B cell (primary cell): ENCODE results near the gene OR14A16. TPM values are rescaled to one million over a fixed set of nuclear protein-coding genes. Genes with fewer than 3 reads are reported as not detected.

Experiments used
- ATAC-seq: fragments of 200-7000 bp; cut with Tn5 transposase; one replicate; pipeline ENCODE4 v1.10.0; 2021; ENCODE audit warnings: low read depth, mild to moderate bottlenecking, moderate number of reproducible peaks, moderate library complexity
- CTCF ChIA-PET: fragments of 350-600 bp; sonication (Branson Sonifier 250); formaldehyde crosslinking; loops from one replicate; lab custom pipeline; 2021; ENCODE audit warnings: antibody characterized with exemption, inconsistent platforms; lab: Charles Lee
- POLR2A ChIA-PET: fragments of 350-600 bp; sonication (Branson Sonifier 250); formaldehyde crosslinking; loops from one replicate; lab custom pipeline; 2021; ENCODE audit warnings: antibody characterized with exemption; lab: Charles Lee
- DNase-seq: peaks from one replicate; pipeline ENCODE4 v3.0.0; 2013
- H2AFZ ChIP-seq: 2 replicates; pipeline ENCODE4 v1.6.1; 2012; ENCODE audit warnings: mild to moderate bottlenecking, low read depth, low read length; ENCODE audit not compliant: insufficient read depth, poor library complexity, severe bottlenecking
- H3K27ac ChIP-seq, 2 donors: 1 replicate in 1 of 2; 2 replicates in 1 of 2; pipeline ENCODE4 v1.5.1; 2012 to 2013; ENCODE audit warnings: low read length in 2 of 2, mild to moderate bottlenecking in 2 of 2, moderate library complexity in 1 of 2
- H3K27me3 ChIP-seq, 4 experiments: fragments of 200-600 bp in 1 of 4; sonication (generic) in 1 of 4; replicated peaks in 1 of 4; 1 replicate in 2 of 4; 2 replicates in 2 of 4; pipeline versions ENCODE4 v1.6.1 to v1.7.0; 2013 to 2016; ENCODE audit warnings: low read length in 3 of 4, mild to moderate bottlenecking in 2 of 4, mixed read lengths in 1 of 4, moderate library complexity in 1 of 4; ENCODE audit not compliant: insufficient read depth in 4 of 4, control insufficient read depth in 3 of 4; ENCODE audit errors: control extremely low read depth in 1 of 4
- H3K36me3 ChIP-seq, 2 experiments: replicated peaks in 1 of 2; 1 replicate in 1 of 2; 2 replicates in 1 of 2; pipeline versions ENCODE4 v1.6.1 to v1.7.1; 2013; ENCODE audit warnings: low read length in 1 of 2; ENCODE audit not compliant: insufficient read depth in 2 of 2, control insufficient read depth in 1 of 2; ENCODE audit errors: control extremely low read depth in 1 of 2, extremely low read depth in 1 of 2
- H3K4me1 ChIP-seq, 2 donors: fragments of 200-600 bp in 1 of 2; sonication (generic) in 1 of 2; 1 replicate in 1 of 2; 2 replicates in 1 of 2; pipeline versions ENCODE4 v1.5.1 to v1.6.1; 2013 to 2017; ENCODE audit warnings: low read length in 2 of 2; ENCODE audit not compliant: control insufficient read depth in 2 of 2, insufficient read depth in 2 of 2
- H3K4me2 ChIP-seq: replicated peaks from 2 replicates; pipeline ENCODE3; 2012; ENCODE audit warnings: mild to moderate bottlenecking, low read depth, low read length; ENCODE audit not compliant: poor library complexity, severe bottlenecking
- H3K4me3 ChIP-seq, 5 experiments: fragments of 200-600 bp in 1 of 5; sonication (generic) in 1 of 5; 1 replicate in 3 of 5; 2 replicates in 2 of 5; pipeline versions ENCODE4 v1.5.1 to v1.7.0; 2011 to 2016; ENCODE audit warnings: low read length in 4 of 5, mild to moderate bottlenecking in 4 of 5, low read depth in 2 of 5, control low read depth in 1 of 5, moderate library complexity in 1 of 5; ENCODE audit not compliant: insufficient read depth in 1 of 5; ENCODE audit errors: control extremely low read depth in 1 of 5, extremely low read depth in 1 of 5
- H3K79me2 ChIP-seq: fragments of 200-600 bp; sonication (generic); one replicate; pipeline ENCODE4 v1.6.0; 2016; ENCODE audit warnings: low read length; ENCODE audit not compliant: control insufficient read depth, insufficient read depth
- H3K9ac ChIP-seq: fragments of 200-600 bp; sonication (generic); 2 replicates; pipeline ENCODE4 v1.6.1; 2017; ENCODE audit warnings: mild to moderate bottlenecking, low read length, moderate library complexity
- H3K9me3 ChIP-seq, 3 donors: one replicate each; pipeline versions ENCODE4 v1.6.1 to v1.7.1; 2013; ENCODE audit warnings: low read length in 2 of 3; ENCODE audit not compliant: control insufficient read depth in 2 of 3, insufficient read depth in 1 of 3; ENCODE audit errors: control extremely low read depth in 1 of 3
- H4K20me1 ChIP-seq: 2 replicates; pipeline ENCODE4 v1.6.0; 2012; ENCODE audit warnings: mild to moderate bottlenecking, low read length; ENCODE audit not compliant: insufficient read depth, control insufficient read depth, poor library complexity, severe bottlenecking
- H3K27ac Mint-ChIP-seq: one replicate; pipeline ENCODE4 v1.8.0; 2021; ENCODE audit warnings: mixed read lengths
- H3K27me3 Mint-ChIP-seq: one replicate; pipeline ENCODE4 v1.8.0; 2021; ENCODE audit warnings: mixed read lengths
- H3K4me1 Mint-ChIP-seq: one replicate; pipeline ENCODE4 v1.8.0; 2021; ENCODE audit warnings: mixed read lengths
- H3K4me3 Mint-ChIP-seq: one replicate; pipeline ENCODE4 v1.8.0; 2021; ENCODE audit warnings: mixed read lengths
- H3K9me3 Mint-ChIP-seq: one replicate; pipeline ENCODE4 v1.8.0; 2022; ENCODE audit warnings: mixed read lengths; ENCODE audit not compliant: insufficient read depth
- EZH2 ChIP-seq: IDR thresholded peaks from 2 replicates; pipeline ENCODE4 v1.6.1; 2012; ENCODE audit warnings: borderline replicate concordance, low read depth, mild to moderate bottlenecking, moderate library complexity, low read length; ENCODE audit not compliant: insufficient read depth, poor library complexity, severe bottlenecking
- WGBS: methylation state at CpG from one replicate; pipeline ENCODE4 v1.1.5; 2013; ENCODE audit warnings: missing lambda C conversion rate; ENCODE audit not compliant: insufficient coverage; 5-methylcytosine and 5-hydroxymethylcytosine counted together
- intact Hi-C: fragments of 100-400 bp; cut with micrococcal nuclease; formaldehyde crosslinking; loops from one replicate; pipeline ENCODE4 v1.10.0; 2022
- polyA plus RNA-seq: library from polyadenylated mRNA; depleted of rRNA; stranded (reverse); fragments of >200 nt; gene quantifications from 2 replicates; pipeline ENCODE4 v1.2.3, GENCODE V29; 2012
- total RNA-seq, 2 donors: library from RNA; stranded (reverse); fragments of 120-200 nt in 1 of 2; gene quantifications; 1 replicate in 1 of 2; 2 replicates in 1 of 2; pipeline versions ENCODE4 v1.2.3 to v1.2.4, GENCODE V29; 2013 to 2022
- TF ChIP-seq, protein P1 (sequence below): fragments of 200-600 bp; IDR thresholded peaks from one replicate; pipeline ENCODE4 v1.8.0; 2022; ENCODE audit warnings: antibody characterized with exemption, mild to moderate bottlenecking

The OR14A16 gene
- total and polyA plus RNA-seq, 2 donors (not counting 1 experiment from before 2014, with no cell fraction given) = not detected

DNA sequence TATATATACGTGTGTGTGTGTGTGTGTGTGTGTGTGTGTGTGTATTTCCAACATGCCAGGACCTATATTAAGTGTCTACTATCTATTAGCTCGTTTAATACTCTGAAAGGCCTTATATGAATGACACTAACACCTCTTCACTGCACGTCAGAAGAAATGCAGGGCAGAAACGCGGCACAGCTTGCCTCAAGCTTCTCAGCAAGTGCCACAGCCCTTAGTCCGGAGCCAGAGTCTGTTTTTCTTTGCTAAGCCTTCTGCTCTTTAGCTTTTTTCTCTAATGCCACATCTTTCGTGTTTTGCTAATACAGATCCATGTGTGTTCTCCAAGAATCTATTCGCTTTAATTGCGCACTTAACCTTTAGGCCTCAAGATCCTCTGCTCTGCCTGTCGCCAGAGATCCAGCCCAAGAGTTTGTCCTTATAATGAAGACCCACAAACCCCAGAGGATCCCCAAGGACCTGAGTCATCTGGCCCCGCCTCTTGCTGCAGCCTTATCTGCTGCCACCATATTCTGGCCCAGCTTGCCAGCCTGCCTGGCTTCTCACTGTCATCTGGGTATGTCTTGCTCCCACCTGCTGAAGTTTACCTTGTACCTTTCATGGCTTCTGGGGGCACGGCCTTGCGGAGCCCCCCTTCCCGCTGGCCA is 31.1 kb upstream of the OR14A16 start:
- Histone ChIP-seq H3K4me1 (peaks cover 4 to 8% of the 10 kb centered on the region in 2 donors), H2AFZ (no peak overlapping the region), H3K4me2 (no peak overlapping the region), H3K27ac (no peak overlapping the region), H3K9me3 (peaks cover 0 to 6% (median 0%) of the 10 kb centered on the region in 3 donors), H3K4me3 (no peak overlapping the region), H3K27me3 (peaks cover 0 to 7% (median 3%) of the 10 kb centered on the region in 4 experiments), H3K9ac (no peak overlapping the region), H3K79me2 (no peaks in the 10 kb centered on the region), H4K20me1 (no peaks in the 10 kb centered on the region), H3K36me3 (no peaks in the 10 kb centered on the region)
- no peak for TF ChIP-seq EZH2
- TF ChIP-seq, protein P1, sequence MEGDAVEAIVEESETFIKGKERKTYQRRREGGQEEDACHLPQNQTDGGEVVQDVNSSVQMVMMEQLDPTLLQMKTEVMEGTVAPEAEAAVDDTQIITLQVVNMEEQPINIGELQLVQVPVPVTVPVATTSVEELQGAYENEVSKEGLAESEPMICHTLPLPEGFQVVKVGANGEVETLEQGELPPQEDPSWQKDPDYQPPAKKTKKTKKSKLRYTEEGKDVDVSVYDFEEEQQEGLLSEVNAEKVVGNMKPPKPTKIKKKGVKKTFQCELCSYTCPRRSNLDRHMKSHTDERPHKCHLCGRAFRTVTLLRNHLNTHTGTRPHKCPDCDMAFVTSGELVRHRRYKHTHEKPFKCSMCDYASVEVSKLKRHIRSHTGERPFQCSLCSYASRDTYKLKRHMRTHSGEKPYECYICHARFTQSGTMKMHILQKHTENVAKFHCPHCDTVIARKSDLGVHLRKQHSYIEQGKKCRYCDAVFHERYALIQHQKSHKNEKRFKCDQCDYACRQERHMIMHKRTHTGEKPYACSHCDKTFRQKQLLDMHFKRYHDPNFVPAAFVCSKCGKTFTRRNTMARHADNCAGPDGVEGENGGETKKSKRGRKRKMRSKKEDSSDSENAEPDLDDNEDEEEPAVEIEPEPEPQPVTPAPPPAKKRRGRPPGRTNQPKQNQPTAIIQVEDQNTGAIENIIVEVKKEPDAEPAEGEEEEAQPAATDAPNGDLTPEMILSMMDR = no peak
- 83% methylated on average over 12 of the region's 14 CpGs for WGBS
- no peak overlapping the region for H3K27ac Mint-ChIP-seq
- ChIA-PET CTCF (no interaction called here), POLR2A (no interaction called here)
- intact Hi-C loops = no loop called here
- H3K9me3 Mint-ChIP-seq = no peaks in the 10 kb centered on the region
- ATAC-seq = no peak
- no peak overlapping the region for H3K4me3 Mint-ChIP-seq
- no peak for DNase-seq
- H3K27me3 Mint-ChIP-seq = peaks cover 34% of the 10 kb centered on the region
- peaks cover 14% of the 10 kb centered on the region for H3K4me1 Mint-ChIP-seq

DNA sequence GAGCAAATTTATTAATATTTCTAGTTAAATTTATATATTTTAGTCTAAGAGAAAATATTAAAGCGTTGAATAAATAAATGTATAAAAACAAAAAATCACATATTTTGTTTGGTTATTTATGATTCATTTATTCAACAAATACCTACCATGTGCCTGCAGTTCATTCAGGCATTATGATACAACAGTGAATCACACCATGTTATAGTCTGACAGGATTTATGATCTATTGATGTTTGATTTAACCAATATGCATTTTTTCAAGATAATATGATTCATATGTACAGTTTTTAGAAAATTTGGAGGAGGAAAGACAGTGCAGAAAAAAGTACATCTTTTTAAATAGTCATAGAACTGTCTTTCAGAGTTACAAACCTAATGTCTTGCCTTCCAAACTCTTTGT is 25.7 kb upstream of the OR14A16 start:
- H3K4me1 Mint-ChIP-seq = no peaks in the 10 kb centered on the region
- no peaks in the 10 kb centered on the region for H3K36me3 ChIP-seq
- TF ChIP-seq, protein P1 = no peak
- TF ChIP-seq EZH2 = no peak
- H2AFZ ChIP-seq = no peak overlapping the region
- no peaks in the 10 kb centered on the region for H3K9me3 Mint-ChIP-seq
- no CpG with 5 or more reads among the region's 1 CpG for WGBS
- DNase-seq (no peak), ATAC-seq (no peak)
- H3K9ac ChIP-seq = no peak overlapping the region
- POLR2A ChIA-PET = no interaction called here
- H3K4me1 ChIP-seq = no peaks in the 10 kb centered on the region
- no peak overlapping the region for H3K4me3 ChIP-seq
- H4K20me1 ChIP-seq = no peaks in the 10 kb centered on the region
- no peak overlapping the region for H3K27ac Mint-ChIP-seq
- no peak overlapping the region for H3K27ac ChIP-seq
- H3K9me3 ChIP-seq = peaks cover 0 to 4% (median 0%) of the 10 kb centered on the region in 3 donors
- peaks cover 0 to 3% (median 0%) of the 10 kb centered on the region in 4 experiments for H3K27me3 ChIP-seq
- intact Hi-C loops = no loop called here
- no peak overlapping the region for H3K4me3 Mint-ChIP-seq
- CTCF ChIA-PET = no interaction called here
- no peaks in the 10 kb centered on the region for H3K79me2 ChIP-seq
- no peak overlapping the region for H3K4me2 ChIP-seq
- peaks cover 14% of the 10 kb centered on the region for H3K27me3 Mint-ChIP-seq
